T-helper 1 cell treated with Interleukin-12 subunit alpha and Interleukin-12 subunit beta and Interleukin-4 antibody, amounts not matched to agents 30 μg/mL and 1 μg/mL, for 36 hours (primary cell): ENCODE results near the gene FAM149A.

Experiments
- H3K27ac Mint-ChIP-seq: one replicate; pipeline ENCODE4 v1.8.0; 2021; ENCODE audit warnings: mild to moderate bottlenecking, mixed read lengths
- H3K27me3 Mint-ChIP-seq: one replicate; pipeline ENCODE4 v1.8.0; 2021; ENCODE audit warnings: low read depth, mixed read lengths
- H3K36me3 Mint-ChIP-seq: one replicate; pipeline ENCODE4 v1.8.0; 2021; ENCODE audit warnings: low read depth, mixed read lengths
- H3K4me1 Mint-ChIP-seq: one replicate; pipeline ENCODE4 v1.8.0; 2021; ENCODE audit warnings: low read depth, mixed read lengths
- H3K4me3 Mint-ChIP-seq: one replicate; pipeline ENCODE4 v1.8.0; 2021; ENCODE audit warnings: mild to moderate bottlenecking, moderate library complexity, mixed read lengths
- H3K9me3 Mint-ChIP-seq: one replicate; pipeline ENCODE4 v1.8.0; 2021; ENCODE audit warnings: mixed read lengths

Gene FAM149A

GRCh38 chr4:186159613-186160012 lies 55.1 kb downstream of the FAM149A start:
- Mint-ChIP-seq H3K4me3 (no peak overlapping the region), H3K27ac (no peak overlapping the region), H3K4me1 (peaks cover 7% of the 10 kb centered on the region), H3K9me3 (no peaks in the 10 kb centered on the region), H3K27me3 (no peaks in the 10 kb centered on the region), H3K36me3 (no peaks in the 10 kb centered on the region)

- peak overlapping the region; percentile 67 for H3K4me3 Mint-ChIP-seq
- H3K9me3 Mint-ChIP-seq: no peaks in the 10 kb centered on the region
- H3K27ac Mint-ChIP-seq: peak overlapping the region; percentile 57
- no peaks in the 10 kb centered on the region for H3K36me3 Mint-ChIP-seq
- H3K4me1 Mint-ChIP-seq: peaks cover 5% of the 10 kb centered on the region
- no peaks in the 10 kb centered on the region for H3K27me3 Mint-ChIP-seq
Observed at GRCh38 chr4:186161138-186161537, 56.6 kb downstream of the FAM149A start.

GRCh38 chr4:186166852-186167512 lies 62.5 kb downstream of the FAM149A start:
- no peaks in the 10 kb centered on the region for H3K36me3 Mint-ChIP-seq
- no peak overlapping the region for H3K27ac Mint-ChIP-seq
- H3K4me1 Mint-ChIP-seq: peaks cover 1% of the 10 kb centered on the region
- no peaks in the 10 kb centered on the region for H3K9me3 Mint-ChIP-seq
- H3K4me3 Mint-ChIP-seq: no peak overlapping the region
- H3K27me3 Mint-ChIP-seq: no peaks in the 10 kb centered on the region

GRCh38 chr4:186167605-186168004 lies 63.1 kb downstream of the FAM149A start:
- H3K4me3 Mint-ChIP-seq: no peak overlapping the region
- no peaks in the 10 kb centered on the region for H3K27me3 Mint-ChIP-seq
- peaks cover 1% of the 10 kb centered on the region for H3K4me1 Mint-ChIP-seq
- H3K9me3 Mint-ChIP-seq: no peaks in the 10 kb centered on the region
- H3K27ac Mint-ChIP-seq: no peak overlapping the region
- no peaks in the 10 kb centered on the region for H3K36me3 Mint-ChIP-seq

- H3K27ac Mint-ChIP-seq: no peak overlapping the region
- H3K36me3 Mint-ChIP-seq: no peaks in the 10 kb centered on the region
- H3K4me1 Mint-ChIP-seq: peaks cover 1% of the 10 kb centered on the region
- no peaks in the 10 kb centered on the region for H3K27me3 Mint-ChIP-seq
- H3K9me3 Mint-ChIP-seq: no peaks in the 10 kb centered on the region
- H3K4me3 Mint-ChIP-seq: no peak overlapping the region
Observed at GRCh38 chr4:186168750-186169149, 64.2 kb downstream of the FAM149A start.

- Mint-ChIP-seq H3K4me1 (peaks cover 1% of the 10 kb centered on the region), H3K4me3 (no peak overlapping the region), H3K27me3 (no peaks in the 10 kb centered on the region), H3K36me3 (no peaks in the 10 kb centered on the region), H3K9me3 (no peaks in the 10 kb centered on the region), H3K27ac (no peak overlapping the region)
Observed at GRCh38 chr4:186169333-186169944, 64.9 kb downstream of the FAM149A start.

- Mint-ChIP-seq H3K36me3 (no peaks in the 10 kb centered on the region), H3K9me3 (no peaks in the 10 kb centered on the region), H3K27ac (no peak overlapping the region), H3K4me3 (no peak overlapping the region), H3K27me3 (no peaks in the 10 kb centered on the region), H3K4me1 (peaks cover 1% of the 10 kb centered on the region)
Observed at GRCh38 chr4:186169945-186170802, 65.7 kb downstream of the FAM149A start.

- Mint-ChIP-seq H3K9me3 (no peaks in the 10 kb centered on the region), H3K36me3 (no peaks in the 10 kb centered on the region), H3K27ac (no peak overlapping the region), H3K27me3 (peaks cover 5% of the 10 kb centered on the region), H3K4me1 (peaks cover 1% of the 10 kb centered on the region), H3K4me3 (no peak overlapping the region)
Observed at GRCh38 chr4:186170966-186171365, 66.5 kb downstream of the FAM149A start.

- Mint-ChIP-seq H3K4me1 (no peaks in the 10 kb centered on the region), H3K36me3 (no peaks in the 10 kb centered on the region), H3K4me3 (no peak overlapping the region), H3K27me3 (peaks cover 16% of the 10 kb centered on the region), H3K27ac (no peak overlapping the region), H3K9me3 (no peaks in the 10 kb centered on the region)
Observed at GRCh38 chr4:186172546-186172945, 68.0 kb downstream of the FAM149A start.

GRCh38 chr4:186188107-186188506 lies 83.6 kb downstream of the FAM149A start:
- peaks cover 3% of the 10 kb centered on the region for H3K36me3 Mint-ChIP-seq
- no peak overlapping the region for H3K27ac Mint-ChIP-seq
- H3K4me1 Mint-ChIP-seq: peaks cover 26% of the 10 kb centered on the region
- peaks cover 27% of the 10 kb centered on the region for H3K27me3 Mint-ChIP-seq
- no peaks in the 10 kb centered on the region for H3K9me3 Mint-ChIP-seq
- no peak overlapping the region for H3K4me3 Mint-ChIP-seq

GRCh38 chr4:186189656-186190055 lies 85.2 kb downstream of the FAM149A start:
- H3K4me1 Mint-ChIP-seq: peaks cover 27% of the 10 kb centered on the region
- no peak overlapping the region for H3K27ac Mint-ChIP-seq
- peaks cover 13% of the 10 kb centered on the region for H3K27me3 Mint-ChIP-seq
- peak overlapping the region; percentile 87 for H3K4me3 Mint-ChIP-seq
- peaks cover 3% of the 10 kb centered on the region for H3K36me3 Mint-ChIP-seq
- no peaks in the 10 kb centered on the region for H3K9me3 Mint-ChIP-seq

GRCh38 chr4:186190581-186191199 lies 86.2 kb downstream of the FAM149A start:
- Mint-ChIP-seq H3K4me3 (peak overlapping the region; percentile 87), H3K27ac (peak overlapping the region; percentile 92), H3K9me3 (no peaks in the 10 kb centered on the region)

GRCh38 chr4:186191200-186192065 lies 86.9 kb downstream of the FAM149A start, which contains the start of gene CYP4V2:
Gene CYP4V2 (plus strand): TSS chr4:186191567. CDS start chr4:186191824, 257 bp downstream.
- Mint-ChIP-seq H3K9me3 (no peaks in the 10 kb centered on the region), H3K36me3 (peaks cover 12% of the 10 kb centered on the region), H3K4me3 (peak within 1 kb of the TSS; percentile 95), H3K27ac (peak within 1 kb of the TSS; percentile 94), H3K27me3 (peaks cover 3% of the 10 kb centered on the region), H3K4me1 (peaks cover 27% of the 10 kb centered on the region)

More at GRCh38 chr4:186190581-186191199, 86.2 kb downstream of the FAM149A start:
- Mint-ChIP-seq H3K27me3 (peaks cover 4% of the 10 kb centered on the region), H3K36me3 (peaks cover 7% of the 10 kb centered on the region), H3K4me1 (peaks cover 27% of the 10 kb centered on the region)
